ENCODE data around the gene PHF21B. TPM values are rescaled to one million over a fixed set of nuclear protein-coding genes. Genes with fewer than 3 reads are reported as not detected.
"Not testable (repeated sequence)": the region's sequence is repeated elsewhere in the genome, so short reads cannot be mapped to it uniquely, and the experiment has no call there.

Gene PHF21B
- total and polyA plus RNA-seq, 2 donors (not counting 1 experiment from before 2014, with no cell fraction given) = 0.17 TPM; not detected in 1

DNA sequence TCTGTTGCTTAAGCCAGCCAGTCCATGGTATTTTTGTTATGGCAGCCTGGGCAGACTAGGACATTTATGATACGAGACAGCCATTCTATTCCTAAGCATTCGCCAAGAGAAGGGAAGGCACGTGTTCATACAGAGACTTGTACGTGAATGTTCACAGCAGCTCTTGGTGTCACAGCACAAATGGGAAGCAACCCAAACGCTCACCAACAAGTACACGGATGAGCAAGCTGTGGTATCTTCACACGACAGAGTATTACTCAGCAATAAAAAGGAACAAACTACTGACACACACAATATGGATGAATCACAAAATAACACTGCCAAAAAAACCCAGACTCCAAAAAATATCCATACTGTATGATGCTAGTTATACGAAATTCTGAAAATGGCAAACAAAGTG is 85.1 kb downstream of the PHF21B start:
- no peak for TF ChIP-seq EZH2 (IDR thresholded peaks at IDR 0.05; ENCODE audit: low read length, missing control alignments)
- TF ChIP-seq, protein P1, sequence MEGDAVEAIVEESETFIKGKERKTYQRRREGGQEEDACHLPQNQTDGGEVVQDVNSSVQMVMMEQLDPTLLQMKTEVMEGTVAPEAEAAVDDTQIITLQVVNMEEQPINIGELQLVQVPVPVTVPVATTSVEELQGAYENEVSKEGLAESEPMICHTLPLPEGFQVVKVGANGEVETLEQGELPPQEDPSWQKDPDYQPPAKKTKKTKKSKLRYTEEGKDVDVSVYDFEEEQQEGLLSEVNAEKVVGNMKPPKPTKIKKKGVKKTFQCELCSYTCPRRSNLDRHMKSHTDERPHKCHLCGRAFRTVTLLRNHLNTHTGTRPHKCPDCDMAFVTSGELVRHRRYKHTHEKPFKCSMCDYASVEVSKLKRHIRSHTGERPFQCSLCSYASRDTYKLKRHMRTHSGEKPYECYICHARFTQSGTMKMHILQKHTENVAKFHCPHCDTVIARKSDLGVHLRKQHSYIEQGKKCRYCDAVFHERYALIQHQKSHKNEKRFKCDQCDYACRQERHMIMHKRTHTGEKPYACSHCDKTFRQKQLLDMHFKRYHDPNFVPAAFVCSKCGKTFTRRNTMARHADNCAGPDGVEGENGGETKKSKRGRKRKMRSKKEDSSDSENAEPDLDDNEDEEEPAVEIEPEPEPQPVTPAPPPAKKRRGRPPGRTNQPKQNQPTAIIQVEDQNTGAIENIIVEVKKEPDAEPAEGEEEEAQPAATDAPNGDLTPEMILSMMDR (conservative IDR thresholded peaks at IDR 0.05 in 1 of 2, IDR thresholded peaks at IDR 0.05 in 1 of 2; ENCODE audit: low read depth in 1 of 2, low read length in 2 of 2) = no peak
- Histone ChIP-seq H3K4me3 (replicated peaks in 1 of 4; ENCODE audit: control extremely low read depth in 1 of 4, insufficient read depth in 1 of 4, low read depth in 3 of 4, low read length in 4 of 4) (no peak overlapping the region), H3K27me3 (ENCODE audit: control insufficient read depth, insufficient read depth, low read length) (no peaks in the 10 kb centered on the region), H3K4me1 (ENCODE audit: control insufficient read depth, extremely low read depth, insufficient read depth, low read length) (no peaks in the 10 kb centered on the region), H2AFZ (ENCODE audit: low read length) (no peak overlapping the region), H4K20me1 (ENCODE audit: control insufficient read depth, extremely low read depth, insufficient read depth, low read length) (no peaks in the 10 kb centered on the region), H3K36me3 (ENCODE audit: control insufficient read depth, insufficient read depth, low read length) (no peaks in the 10 kb centered on the region), H3K9me3 (ENCODE audit: control insufficient read depth, insufficient read depth, low read depth, low read length) (no peaks in the 10 kb centered on the region), H3K4me2 (ENCODE audit: extremely low read depth, insufficient read depth, low read length) (no peak overlapping the region), H3K27ac (ENCODE audit: insufficient read depth, low read length) (no peak overlapping the region), H3K9ac (ENCODE audit: insufficient read depth, low read length) (no peak overlapping the region), H3K79me2 (ENCODE audit: control insufficient read depth, insufficient read depth, low read length) (no peaks in the 10 kb centered on the region)
- DNase-seq (ENCODE audit: low read depth in 2 of 2) = no peak

DNA sequence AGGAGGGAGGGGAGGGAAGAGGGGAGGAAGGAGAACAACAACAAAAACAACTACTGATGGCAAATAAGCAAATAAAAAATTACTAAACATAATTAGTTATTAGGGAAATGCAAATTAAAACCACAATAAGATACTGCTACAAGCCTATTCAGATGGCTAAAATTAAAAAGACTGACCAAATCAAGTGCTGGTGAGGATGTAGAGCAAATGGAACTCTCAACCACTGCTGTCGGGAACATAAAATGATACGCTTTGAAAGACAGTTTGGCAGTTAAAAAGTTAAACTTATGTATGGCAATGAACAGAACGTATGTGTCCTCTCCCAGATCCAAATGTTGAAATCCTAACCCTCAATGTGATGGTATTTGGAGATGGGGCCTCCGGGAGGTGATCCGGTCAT is 85.7 kb downstream of the PHF21B start:
- no peak for TF ChIP-seq EZH2 (IDR thresholded peaks at IDR 0.05; ENCODE audit: low read length, missing control alignments)
- TF ChIP-seq, protein P1 (conservative IDR thresholded peaks at IDR 0.05 in 1 of 2, IDR thresholded peaks at IDR 0.05 in 1 of 2; ENCODE audit: low read depth in 1 of 2, low read length in 2 of 2) = no peak
- Histone ChIP-seq H3K27ac (ENCODE audit: insufficient read depth, low read length) (no peak overlapping the region), H2AFZ (ENCODE audit: low read length) (no peak overlapping the region), H3K36me3 (ENCODE audit: control insufficient read depth, insufficient read depth, low read length) (no peaks in the 10 kb centered on the region), H3K79me2 (ENCODE audit: control insufficient read depth, insufficient read depth, low read length) (no peaks in the 10 kb centered on the region), H3K4me1 (ENCODE audit: control insufficient read depth, extremely low read depth, insufficient read depth, low read length) (no peaks in the 10 kb centered on the region), H3K9ac (ENCODE audit: insufficient read depth, low read length) (no peak overlapping the region), H3K9me3 (ENCODE audit: control insufficient read depth, insufficient read depth, low read depth, low read length) (no peaks in the 10 kb centered on the region), H3K27me3 (ENCODE audit: control insufficient read depth, insufficient read depth, low read length) (no peaks in the 10 kb centered on the region), H3K4me2 (ENCODE audit: extremely low read depth, insufficient read depth, low read length) (no peak overlapping the region), H3K4me3 (replicated peaks in 1 of 4; ENCODE audit: control extremely low read depth in 1 of 4, insufficient read depth in 1 of 4, low read depth in 3 of 4, low read length in 4 of 4) (no peak overlapping the region), H4K20me1 (ENCODE audit: control insufficient read depth, extremely low read depth, insufficient read depth, low read length) (no peaks in the 10 kb centered on the region)
- no peak for DNase-seq (ENCODE audit: low read depth in 2 of 2)

DNA sequence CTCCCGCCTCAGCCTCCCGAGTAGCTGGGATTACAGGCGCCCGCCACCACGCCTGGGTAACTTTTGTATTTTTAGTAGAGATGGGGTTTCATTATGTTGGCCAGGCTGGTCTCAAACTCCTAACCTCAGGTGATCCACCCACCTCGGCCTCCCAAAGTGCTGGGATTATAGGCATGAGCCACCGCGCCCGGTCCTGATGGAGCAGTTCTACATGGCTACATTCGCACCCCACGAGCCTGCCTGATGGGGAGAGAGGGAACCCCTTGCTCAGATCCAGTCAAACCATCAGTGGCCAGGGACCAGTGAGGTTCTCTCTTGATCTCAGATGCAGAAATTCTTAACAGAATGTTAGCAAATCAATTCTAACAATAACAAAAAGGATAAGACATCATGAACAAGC is 88.0 kb downstream of the PHF21B start:
- H3K4me3 ChIP-seq (replicated peaks in 1 of 4; ENCODE audit: control extremely low read depth in 1 of 4, insufficient read depth in 1 of 4, low read depth in 3 of 4, low read length in 4 of 4); H3K79me2 ChIP-seq (ENCODE audit: control insufficient read depth, insufficient read depth, low read length); H3K9ac ChIP-seq (ENCODE audit: insufficient read depth, low read length); DNase-seq (ENCODE audit: low read depth in 2 of 2); H3K27ac ChIP-seq (ENCODE audit: insufficient read depth, low read length); H3K9me3 ChIP-seq (ENCODE audit: control insufficient read depth, insufficient read depth, low read depth, low read length); H2AFZ ChIP-seq (ENCODE audit: low read length); H3K27me3 ChIP-seq (ENCODE audit: control insufficient read depth, insufficient read depth, low read length); H3K4me1 ChIP-seq (ENCODE audit: control insufficient read depth, extremely low read depth, insufficient read depth, low read length); H3K4me2 ChIP-seq (ENCODE audit: extremely low read depth, insufficient read depth, low read length); H3K36me3 ChIP-seq (ENCODE audit: control insufficient read depth, insufficient read depth, low read length); H4K20me1 ChIP-seq (ENCODE audit: control insufficient read depth, extremely low read depth, insufficient read depth, low read length): not testable (repeated sequence)
